ENCODE measurements around the gene SETD7. TPM values are rescaled to one million over a fixed set of nuclear protein-coding genes. Genes with fewer than 3 reads are reported as not detected.

SETD7 gene
- polyA plus RNA-seq, 3 donors = 14.1 to 16.8 (median 15.4) TPM

- Histone ChIP-seq H3K79me2 (ENCODE audit: insufficient read depth, low read length) (no peaks in the 10 kb centered on the region), H3K4me1 (ENCODE audit: control insufficient read depth in 1 of 2, insufficient read depth in 2 of 2, low read length in 2 of 2) (peaks cover 11 to 13% of the 10 kb centered on the region in 2 donors), H3K9ac (ENCODE audit: insufficient read depth, low read length, poor library complexity, severe bottlenecking) (no peak overlapping the region), H2AFZ (ENCODE audit: insufficient read depth, low read depth, low read length, poor library complexity, severe bottlenecking) (no peak overlapping the region), H3K36me3 (replicated peaks in 1 of 2; ENCODE audit: control insufficient read depth in 1 of 2, insufficient read depth in 2 of 2, low read length in 2 of 2) (no peaks in the 10 kb centered on the region), H3K27ac (ENCODE audit: low read depth in 1 of 2, low read length in 2 of 2) (no peak overlapping the region), H4K20me1 (ENCODE audit: insufficient read depth, low read length) (no peaks in the 10 kb centered on the region), H3K4me2 (replicated peaks; ENCODE audit: extremely low read depth, low read length, poor library complexity, severe bottlenecking) (no peak overlapping the region), H3K4me3 (replicated peaks in 1 of 3; ENCODE audit: low read depth in 2 of 3, low read length in 3 of 3) (no peak overlapping the region), H3K27me3 (ENCODE audit: control insufficient read depth in 2 of 2, insufficient read depth in 2 of 2, low read length in 2 of 2) (no peaks in the 10 kb centered on the region), H3K9me3 (replicated peaks in 1 of 2; ENCODE audit: control insufficient read depth in 1 of 2, insufficient read depth in 1 of 2, low read length in 2 of 2) (no peaks in the 10 kb centered on the region)
- H3K27ac Mint-ChIP-seq = no peak overlapping the region
- DNase-seq = peak; percentile 36 to 57 (median 42)
- intact Hi-C loops (cut with micrococcal nuclease) = loop anchor here in 1 of 2 donors (10.0 kb wide), 1 partner anchor 51 kb away; no protein-coding TSS in a partner anchor
- H3K36me3 Mint-ChIP-seq = no peaks in the 10 kb centered on the region
- H3K27me3 Mint-ChIP-seq (ENCODE audit: low read depth in 3 of 3) = peaks cover 4 to 8% (median 6%) of the 10 kb centered on the region in 3 donors
- peak; percentile 75 for TF ChIP-seq CTCF (IDR thresholded peaks at IDR 0.05)
- no peak overlapping the region for H3K4me3 Mint-ChIP-seq
- peaks cover 14% of the 10 kb centered on the region for H3K4me1 Mint-ChIP-seq
- WGBS (ENCODE audit: insufficient coverage) = no CpG with 5 or more reads among the region's 3 CpGs
- H3K9me3 Mint-ChIP-seq = peaks cover 0 to 10% (median 2%) of the 10 kb centered on the region in 7 donors
These were observed 47.8 kb upstream of the SETD7 start for GRCh38 chr4:139603576-139604410.

GRCh38 chr4:139602776-139603360 lies 46.8 kb upstream of the SETD7 start:
- intact Hi-C loops (cut with micrococcal nuclease) = loop anchor here in 1 of 2 donors (10.0 kb wide), 1 partner anchor 52 kb away; no protein-coding TSS in a partner anchor
- TF ChIP-seq CTCF (IDR thresholded peaks at IDR 0.05) = no peak
- no peak overlapping the region for H3K4me3 Mint-ChIP-seq
- no peak overlapping the region for H3K27ac Mint-ChIP-seq
- no peaks in the 10 kb centered on the region for H4K20me1 ChIP-seq (ENCODE audit: insufficient read depth, low read length)
- H2AFZ ChIP-seq (ENCODE audit: insufficient read depth, low read depth, low read length, poor library complexity, severe bottlenecking) = no peak overlapping the region
- no peaks in the 10 kb centered on the region for H3K36me3 Mint-ChIP-seq
- peaks cover 11 to 13% of the 10 kb centered on the region in 2 donors for H3K4me1 ChIP-seq (ENCODE audit: control insufficient read depth in 1 of 2, insufficient read depth in 2 of 2, low read length in 2 of 2)
- no peak overlapping the region for H3K4me2 ChIP-seq (replicated peaks; ENCODE audit: extremely low read depth, low read length, poor library complexity, severe bottlenecking)
- H3K36me3 ChIP-seq (replicated peaks in 1 of 2; ENCODE audit: control insufficient read depth in 1 of 2, insufficient read depth in 2 of 2, low read length in 2 of 2) = no peaks in the 10 kb centered on the region
- no peaks in the 10 kb centered on the region for H3K9me3 ChIP-seq (replicated peaks in 1 of 2; ENCODE audit: control insufficient read depth in 1 of 2, insufficient read depth in 1 of 2, low read length in 2 of 2)
- H3K27me3 Mint-ChIP-seq (ENCODE audit: low read depth in 3 of 3) = peaks cover 4 to 8% (median 7%) of the 10 kb centered on the region in 3 donors
- H3K9ac ChIP-seq (ENCODE audit: insufficient read depth, low read length, poor library complexity, severe bottlenecking) = no peak overlapping the region
- H3K4me1 Mint-ChIP-seq = peaks cover 14% of the 10 kb centered on the region
- H3K79me2 ChIP-seq (ENCODE audit: insufficient read depth, low read length) = no peaks in the 10 kb centered on the region
- 75% methylated on average over 4 of the region's 6 CpGs for WGBS (ENCODE audit: insufficient coverage)
- no peak for DNase-seq
- peaks cover 0 to 10% (median 2%) of the 10 kb centered on the region in 7 donors for H3K9me3 Mint-ChIP-seq
- no peaks in the 10 kb centered on the region for H3K27me3 ChIP-seq (ENCODE audit: control insufficient read depth in 2 of 2, insufficient read depth in 2 of 2, low read length in 2 of 2)
- no peak overlapping the region for H3K4me3 ChIP-seq (replicated peaks in 1 of 3; ENCODE audit: low read depth in 2 of 3, low read length in 3 of 3)
- no peak overlapping the region for H3K27ac ChIP-seq (ENCODE audit: low read depth in 1 of 2, low read length in 2 of 2)

Measured in CD14-positive monocyte (primary cell).